T-helper 17 cell (primary cell): Measurements from ENCODE around the gene MST1. TPM values are rescaled to one million over a fixed set of nuclear protein-coding genes. Genes with fewer than 3 reads are reported as not detected.

ENCODE experiments used
- ATAC-seq: fragments of 150-1000 bp; cut with Tn5 transposase; 2 replicates; pipeline ENCODE4 v1.10.0; 2021; ENCODE audit warnings: mild to moderate bottlenecking, moderate library complexity
- DNase-seq, 3 donors: peaks; one replicate each; pipeline versions ENCODE4 v3.0.0 to v3.0.0-alpha.2; 2020 to 2021
- H3K9me3 ChIP-seq: one replicate; pipeline ENCODE4 v1.7.0; 2013; ENCODE audit warnings: low read length, mild to moderate bottlenecking; ENCODE audit not compliant: control insufficient read depth, poor library complexity, severe bottlenecking
- H3K27ac Mint-ChIP-seq: one replicate; pipeline ENCODE4 v1.8.0; 2022; ENCODE audit warnings: mild to moderate bottlenecking, moderate library complexity, mixed read lengths
- H3K27me3 Mint-ChIP-seq: one replicate; pipeline ENCODE4 v1.8.0; 2022; ENCODE audit warnings: mixed read lengths
- H3K36me3 Mint-ChIP-seq: one replicate; pipeline ENCODE4 v1.8.0; 2022; ENCODE audit warnings: low read depth, mixed read lengths
- H3K4me1 Mint-ChIP-seq: one replicate; pipeline ENCODE4 v1.8.0; 2022; ENCODE audit warnings: mild to moderate bottlenecking, mixed read lengths
- H3K4me3 Mint-ChIP-seq: one replicate; pipeline ENCODE4 v1.8.0; 2022; ENCODE audit warnings: mild to moderate bottlenecking, moderate library complexity, mixed read lengths
- total RNA-seq, 4 donors: library from RNA in 2 of 4; stranded (reverse) in 2 of 4; gene quantifications; one replicate each; pipeline ENCODE4 v1.2.3 and lab custom pipeline; 2022 to 2026

The MST1 gene
- total RNA-seq, 2 donors from 2014 or later, result 7.5 to 11.3 TPM

- ATAC-seq, result no peak
- no peak for DNase-seq
- peaks cover 24% of the 10 kb centered on the region for H3K4me1 Mint-ChIP-seq
- no peaks in the 10 kb centered on the region for H3K9me3 ChIP-seq
- H3K36me3 Mint-ChIP-seq, result no peaks in the 10 kb centered on the region
- no peak overlapping the region for H3K27ac Mint-ChIP-seq
- H3K27me3 Mint-ChIP-seq, result no peaks in the 10 kb centered on the region
- no peak overlapping the region for H3K4me3 Mint-ChIP-seq
Measured at GRCh38 chr3:49715611-49716121, 26.4 kb upstream of the MST1 start.

- Mint-ChIP-seq H3K36me3 (no peaks in the 10 kb centered on the region), H3K27ac (no peak overlapping the region), H3K4me1 (peaks cover 21% of the 10 kb centered on the region), H3K4me3 (no peak overlapping the region), H3K27me3 (no peaks in the 10 kb centered on the region)
- DNase-seq, result no peak
- H3K9me3 ChIP-seq, result no peaks in the 10 kb centered on the region
- ATAC-seq, result no peak
Measured at GRCh38 chr3:49714728-49715550, 25.7 kb upstream of the MST1 start.

GRCh38 chr3:49713336-49714105 lies 24.2 kb upstream of the MST1 start:
- Mint-ChIP-seq H3K4me3 (no peak overlapping the region), H3K4me1 (peaks cover 11% of the 10 kb centered on the region), H3K36me3 (no peaks in the 10 kb centered on the region), H3K27me3 (no peaks in the 10 kb centered on the region), H3K27ac (no peak overlapping the region)
- DNase-seq, result no peak
- no peaks in the 10 kb centered on the region for H3K9me3 ChIP-seq
- ATAC-seq, result no peak

- H3K9me3 ChIP-seq, result no peaks in the 10 kb centered on the region
- no peak overlapping the region for H3K27ac Mint-ChIP-seq
- no peak for DNase-seq
- no peak for ATAC-seq
- H3K4me3 Mint-ChIP-seq, result no peak overlapping the region
- H3K36me3 Mint-ChIP-seq, result no peaks in the 10 kb centered on the region
- H3K4me1 Mint-ChIP-seq, result peaks cover 11% of the 10 kb centered on the region
- no peaks in the 10 kb centered on the region for H3K27me3 Mint-ChIP-seq
Measured at GRCh38 chr3:49712631-49713317, 23.5 kb upstream of the MST1 start.

- Mint-ChIP-seq H3K27ac (no peak overlapping the region), H3K27me3 (no peaks in the 10 kb centered on the region), H3K4me3 (no peak overlapping the region), H3K36me3 (peaks cover under 1% of the 10 kb centered on the region), H3K4me1 (peaks cover 15% of the 10 kb centered on the region)
- DNase-seq, result no peak
- no peaks in the 10 kb centered on the region for H3K9me3 ChIP-seq
- ATAC-seq, result no peak
Measured at GRCh38 chr3:49712166-49712565, 22.9 kb upstream of the MST1 start.

GRCh38 chr3:49711489-49711888 lies 22.2 kb upstream of the MST1 start:
- Mint-ChIP-seq H3K27me3 (no peaks in the 10 kb centered on the region), H3K36me3 (peaks cover 2% of the 10 kb centered on the region), H3K27ac (no peak overlapping the region), H3K4me1 (peaks cover 17% of the 10 kb centered on the region), H3K4me3 (no peak overlapping the region)
- ATAC-seq (no peak), DNase-seq (no peak)
- no peaks in the 10 kb centered on the region for H3K9me3 ChIP-seq

- ATAC-seq (no peak), DNase-seq (no peak)
- Mint-ChIP-seq H3K27me3 (no peaks in the 10 kb centered on the region), H3K4me3 (no peak overlapping the region), H3K36me3 (peaks cover 2% of the 10 kb centered on the region), H3K4me1 (peaks cover 17% of the 10 kb centered on the region), H3K27ac (no peak overlapping the region)
- H3K9me3 ChIP-seq, result no peaks in the 10 kb centered on the region
Measured at GRCh38 chr3:49709852-49710251, 20.6 kb upstream of the MST1 start.

GRCh38 chr3:49707113-49707480 lies 17.8 kb upstream of the MST1 start:
- Mint-ChIP-seq H3K4me1 (peaks cover 19% of the 10 kb centered on the region), H3K4me3 (no peak overlapping the region), H3K27me3 (no peaks in the 10 kb centered on the region), H3K36me3 (peaks cover 2% of the 10 kb centered on the region), H3K27ac (peak overlapping the region; percentile 65)
- no peak for DNase-seq
- no peaks in the 10 kb centered on the region for H3K9me3 ChIP-seq
- ATAC-seq, result no peak

- H3K4me3 Mint-ChIP-seq, result no peak overlapping the region
- peaks cover 16% of the 10 kb centered on the region for H3K4me1 Mint-ChIP-seq
- no peaks in the 10 kb centered on the region for H3K9me3 ChIP-seq
- H3K27ac Mint-ChIP-seq, result no peak overlapping the region
- ATAC-seq (no peak), DNase-seq (no peak)
- no peaks in the 10 kb centered on the region for H3K27me3 Mint-ChIP-seq
- H3K36me3 Mint-ChIP-seq, result peaks cover 2% of the 10 kb centered on the region
Measured at GRCh38 chr3:49706456-49707112, 17.3 kb upstream of the MST1 start.

GRCh38 chr3:49705390-49705960 lies 16.2 kb upstream of the MST1 start:
- no peaks in the 10 kb centered on the region for H3K9me3 ChIP-seq
- no peak overlapping the region for H3K4me3 Mint-ChIP-seq
- peaks cover 2% of the 10 kb centered on the region for H3K36me3 Mint-ChIP-seq
- DNase-seq, result no peak
- ATAC-seq, result no peak
- no peaks in the 10 kb centered on the region for H3K27me3 Mint-ChIP-seq
- H3K4me1 Mint-ChIP-seq, result peaks cover 14% of the 10 kb centered on the region
- no peak overlapping the region for H3K27ac Mint-ChIP-seq

- Mint-ChIP-seq H3K27ac (no peak overlapping the region), H3K36me3 (peaks cover 2% of the 10 kb centered on the region), H3K4me1 (peaks cover 14% of the 10 kb centered on the region), H3K4me3 (no peak overlapping the region), H3K27me3 (no peaks in the 10 kb centered on the region)
- H3K9me3 ChIP-seq, result no peaks in the 10 kb centered on the region
- DNase-seq, result no peak
- no peak for ATAC-seq
Measured at GRCh38 chr3:49704629-49705028, 15.4 kb upstream of the MST1 start.

GRCh38 chr3:49703956-49704355 lies 14.7 kb upstream of the MST1 start:
- H3K36me3 Mint-ChIP-seq, result peaks cover 2% of the 10 kb centered on the region
- DNase-seq (no peak), ATAC-seq (no peak)

More at GRCh38 chr3:49703956-49704355, 14.7 kb upstream of the MST1 start:
- Mint-ChIP-seq H3K27me3 (no peaks in the 10 kb centered on the region), H3K27ac (peak overlapping the region; percentile 59), H3K4me1 (peaks cover 14% of the 10 kb centered on the region), H3K4me3 (no peak overlapping the region)
- H3K9me3 ChIP-seq, result no peaks in the 10 kb centered on the region
